ENCODE data around the gene NTHL1.

- no peak for TF ChIP-seq CTCF (IDR thresholded peaks at IDR 0.05)
- no peak for TF ChIP-seq POLR2A (IDR thresholded peaks at IDR 0.05)
Observed at GRCh38 chr16:2072926-2073325, 25.3 kb upstream of the NTHL1 start.

All from vagina (tissue), 2 donors.